GM21515 (cell line): ENCODE results near the gene NRDE2.

ENCODE experiments used
- ATAC-seq: cut with Tn5 transposase; IDR thresholded peaks from one replicate; pipeline ENCODE4 v1.9.1; 2021; ENCODE audit not compliant: unreplicated experiment

Gene NRDE2

GRCh38 chr14:90300611-90301047, 31.1 kb downstream of the NRDE2 start:
- ATAC-seq = no peak

DNA sequence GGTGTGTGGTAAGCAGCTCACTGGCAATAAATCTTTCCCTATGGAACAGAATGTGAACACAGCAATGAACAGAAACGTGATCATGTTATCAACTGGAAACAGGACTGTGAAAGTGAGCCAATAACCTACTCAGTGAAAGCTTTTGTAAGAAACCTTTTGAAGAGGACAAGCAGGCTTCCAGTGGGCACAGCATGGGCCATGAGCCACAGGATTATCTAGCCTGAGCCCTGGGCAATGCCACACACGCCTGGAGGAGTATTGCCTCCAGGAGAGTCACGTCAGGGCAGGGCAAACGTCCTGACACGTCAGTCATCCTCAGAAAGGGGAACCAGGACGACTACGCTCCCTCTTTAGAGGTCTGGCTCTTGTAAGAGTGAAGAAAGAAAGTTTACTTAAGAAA, 32.3 kb downstream of the NRDE2 start:
- ATAC-seq = no peak

DNA sequence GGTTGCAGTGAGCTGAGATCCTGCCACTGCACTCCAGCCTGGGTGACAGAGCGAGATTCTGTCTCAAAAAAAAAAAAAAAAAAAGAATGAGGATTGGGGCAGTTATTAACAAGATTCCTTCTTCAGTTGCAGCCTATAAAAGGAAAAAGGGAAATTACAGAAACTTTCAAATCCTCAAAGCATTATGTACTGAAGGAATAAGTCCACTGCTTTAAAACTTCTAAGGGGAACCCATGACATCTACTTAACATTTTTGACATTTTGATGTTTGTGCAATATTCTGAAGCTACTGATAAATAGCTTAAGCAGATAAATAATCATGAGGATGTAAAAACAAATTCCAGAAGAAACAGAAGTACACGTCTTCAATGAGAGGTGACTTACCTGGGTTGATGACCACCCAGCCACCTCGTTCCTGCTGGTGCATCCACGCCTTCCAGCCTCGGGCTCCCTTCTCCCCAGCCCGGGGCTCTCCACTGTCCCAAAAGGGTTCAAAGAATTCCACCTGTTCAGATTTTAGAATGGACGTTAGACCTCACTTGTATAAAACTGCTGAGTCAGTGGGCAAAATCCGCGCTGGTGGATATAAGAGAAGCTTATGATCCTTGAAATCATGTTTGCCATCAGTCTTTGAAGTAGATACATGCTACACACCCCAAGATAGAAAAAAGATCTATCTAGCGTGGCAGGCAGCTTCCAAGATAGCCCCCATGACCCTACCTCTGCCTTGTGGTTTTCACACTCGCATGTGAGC, 33.7 kb downstream of the NRDE2 start:
- no peak for ATAC-seq

DNA sequence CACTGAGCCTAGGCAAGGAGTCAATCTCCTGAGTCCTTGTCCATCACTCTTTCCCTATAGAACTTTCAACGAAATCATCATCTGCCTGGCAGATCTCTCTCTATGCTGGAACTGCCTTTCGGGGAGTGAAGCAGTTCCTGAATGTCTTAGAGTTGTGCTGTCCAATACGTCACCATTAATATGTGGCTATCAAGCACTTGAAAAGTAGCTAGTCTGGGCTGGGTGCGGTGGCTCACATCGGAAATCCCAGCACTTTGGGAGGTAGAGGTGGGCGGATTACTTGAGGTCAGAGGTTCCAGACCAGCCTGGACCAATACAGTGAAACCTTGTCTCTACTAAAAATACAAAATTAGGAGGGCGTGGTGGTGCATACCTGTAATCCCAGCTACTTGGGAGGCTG, 35.1 kb downstream of the NRDE2 start:
- no peak for ATAC-seq

GRCh38 chr14:90295870-90296516, 35.7 kb downstream of the NRDE2 start:
- ATAC-seq = no peak

DNA sequence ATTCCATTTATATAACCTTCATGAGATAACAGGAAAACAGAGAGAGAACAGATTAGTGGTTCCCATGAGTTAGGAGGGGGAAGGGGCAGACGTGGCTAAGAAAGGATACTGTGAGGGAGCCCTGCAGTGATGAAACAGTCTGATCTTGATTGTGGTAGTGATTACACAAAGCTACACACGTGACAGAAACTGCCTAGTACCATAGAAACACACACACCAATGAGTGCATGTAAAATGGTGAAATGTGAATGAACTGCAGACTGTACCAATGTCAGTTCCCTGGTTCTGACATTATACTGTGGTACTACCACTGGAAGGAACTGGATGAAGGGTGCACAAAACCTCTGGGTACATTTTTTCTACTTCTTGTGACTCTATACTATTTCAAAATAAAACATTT, 36.9 kb downstream of the NRDE2 start:
- no peak for ATAC-seq

DNA sequence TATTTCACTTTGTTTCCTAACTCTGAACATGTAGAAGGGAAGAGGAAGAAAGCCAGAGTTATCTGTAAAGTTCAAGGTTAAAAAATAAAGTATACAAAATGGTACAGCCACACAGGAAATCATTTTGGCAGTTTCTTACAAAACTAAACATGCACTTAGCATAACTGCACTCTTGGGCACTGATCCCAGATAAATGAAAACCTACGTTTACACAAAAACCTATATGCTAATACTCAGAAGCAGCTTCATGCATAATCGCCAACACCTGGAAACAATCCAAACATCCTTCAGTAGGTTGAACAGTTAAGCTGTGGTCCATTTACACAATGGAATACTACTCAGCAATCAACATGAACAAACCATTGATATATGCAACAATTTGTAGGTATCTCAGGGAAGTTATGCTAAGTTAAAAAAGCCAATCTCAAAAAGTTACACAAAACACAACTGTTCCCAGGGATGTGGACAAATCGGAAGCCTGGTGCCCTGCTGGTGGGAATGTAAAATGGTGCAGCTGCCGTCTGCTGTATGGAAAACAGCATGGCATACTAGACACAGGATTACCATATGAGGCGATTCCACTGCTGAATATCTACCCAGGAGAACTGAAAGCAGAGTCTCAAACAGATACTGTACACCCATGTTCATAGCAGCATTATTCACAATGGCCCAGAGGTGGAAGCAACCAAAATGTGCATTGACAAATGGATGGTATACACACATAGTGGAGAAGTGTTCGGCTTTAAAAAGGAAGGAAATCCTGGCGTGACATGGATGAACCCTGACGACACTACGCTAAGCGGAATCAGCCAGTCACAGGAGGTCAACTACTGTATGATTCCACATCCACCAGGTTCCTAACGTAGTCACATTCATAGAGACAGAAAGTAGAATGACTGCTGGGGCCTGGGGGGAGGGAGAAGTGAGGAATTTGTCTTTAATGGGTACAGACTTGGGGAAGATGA, 37.7 kb downstream of the NRDE2 start:
- no peak for ATAC-seq

GRCh38 chr14:90291699-90292098, 40.0 kb downstream of the NRDE2 start:
- no peak for ATAC-seq

DNA sequence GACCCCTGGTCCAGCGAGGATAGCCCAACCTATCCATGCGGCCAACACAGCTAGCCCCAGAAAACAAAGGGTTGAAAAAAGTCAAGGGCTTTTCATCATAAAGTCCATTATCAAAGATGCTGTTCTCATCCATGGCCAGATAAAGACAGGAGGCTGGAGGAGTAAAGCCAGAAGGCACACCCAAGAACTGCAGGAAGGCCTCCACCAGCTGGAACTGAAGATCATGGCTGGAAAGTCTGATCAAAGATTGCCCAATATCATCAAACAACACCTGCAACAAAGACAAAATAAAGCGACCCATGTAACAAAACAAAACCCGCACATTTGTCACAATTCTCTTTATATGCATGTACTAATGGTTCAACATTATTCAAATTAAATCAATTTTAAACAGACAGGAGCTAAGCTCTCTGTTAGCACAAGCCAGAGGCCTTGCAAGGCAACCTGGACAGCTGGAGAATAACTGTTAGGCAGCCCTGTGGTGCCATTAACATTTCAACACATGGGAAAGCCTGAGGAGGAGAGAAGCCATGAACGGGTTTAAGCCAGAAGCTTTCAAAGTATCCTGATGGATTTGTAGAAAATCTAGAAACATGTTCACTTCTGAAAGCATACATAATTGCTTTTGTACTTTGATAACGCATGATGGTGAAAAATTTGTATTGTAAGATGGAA, 41.3 kb downstream of the NRDE2 start:
- no peak for ATAC-seq

- peak; percentile 95 for ATAC-seq
Observed at GRCh38 chr14:90288651-90289355, 42.9 kb downstream of the NRDE2 start.

GRCh38 chr14:90287791-90288190, 44.0 kb downstream of the NRDE2 start:
- ATAC-seq = no peak

GRCh38 chr14:90281756-90282155, 50.0 kb downstream of the NRDE2 start:
- no peak for ATAC-seq

DNA sequence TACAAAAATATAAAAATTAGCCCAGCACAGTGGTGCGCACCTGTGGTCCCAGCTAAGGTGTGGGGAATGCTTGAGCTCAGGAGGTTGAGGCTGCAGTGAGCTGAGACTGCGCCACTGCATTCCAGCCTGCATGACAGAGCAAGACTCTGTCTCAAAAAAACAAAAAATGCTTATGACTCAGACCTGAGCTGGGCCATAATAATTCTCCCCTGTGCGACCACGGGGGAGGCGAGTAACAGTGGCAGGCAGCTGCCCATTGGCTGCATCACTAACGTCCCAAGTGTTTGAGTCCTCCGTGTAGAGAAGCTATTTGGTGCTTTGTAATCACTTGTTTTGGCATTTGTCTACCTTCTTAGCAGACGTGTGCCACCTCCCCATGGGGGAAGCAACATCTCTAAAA, 50.5 kb downstream of the NRDE2 start:
- no peak for ATAC-seq

GRCh38 chr14:90280096-90280495, 51.6 kb downstream of the NRDE2 start:
- no peak for ATAC-seq

DNA sequence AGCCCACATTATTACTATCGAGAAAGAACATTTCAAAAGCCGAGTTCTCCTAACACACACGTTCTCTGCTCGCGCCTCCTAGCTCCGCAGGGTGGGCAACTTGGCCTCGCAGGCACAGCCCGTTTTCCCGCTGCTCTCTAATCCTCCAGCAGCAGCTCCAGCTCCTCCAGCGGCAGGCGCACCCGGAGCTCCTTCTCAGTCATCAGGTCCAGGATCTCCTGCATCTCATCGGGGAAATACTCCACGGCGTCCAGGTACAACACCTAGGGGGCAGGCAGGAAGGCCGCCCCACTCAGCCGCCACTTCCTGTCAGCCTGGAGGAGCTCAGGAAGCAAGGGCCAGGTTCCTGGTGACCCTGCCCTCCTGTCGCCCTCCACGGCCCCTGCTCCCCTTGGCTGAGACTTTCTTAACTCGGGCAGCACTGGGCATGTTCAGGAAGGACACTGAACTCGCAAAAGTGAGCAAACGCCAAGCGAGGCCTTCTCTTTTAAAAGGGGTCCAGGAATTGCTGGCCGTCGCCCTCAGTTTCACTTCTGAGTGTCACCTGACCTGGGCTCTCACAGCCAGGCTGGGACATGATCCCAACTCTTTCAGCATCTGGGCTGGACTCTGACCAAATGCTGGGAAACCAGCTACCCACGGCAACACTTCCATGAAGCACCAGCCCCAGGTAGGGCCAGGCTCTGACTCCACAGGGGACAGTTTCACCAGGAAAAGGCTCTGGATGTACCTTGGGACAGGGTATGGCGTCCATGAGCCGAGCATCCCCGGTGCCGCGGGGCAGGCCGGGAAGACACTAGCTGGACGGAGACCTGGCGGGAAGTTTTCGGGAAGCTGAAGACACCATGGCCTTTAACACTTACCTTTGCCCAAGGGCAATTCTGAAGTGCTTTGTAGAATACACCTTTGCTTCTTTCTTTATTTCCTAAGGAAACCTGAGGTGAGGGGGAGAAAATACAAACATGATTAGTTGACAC, 53.3 kb downstream of the NRDE2 start:
- ATAC-seq = no peak

- ATAC-seq = no peak
Observed at GRCh38 chr14:90277581-90278198, 54.1 kb downstream of the NRDE2 start.

DNA sequence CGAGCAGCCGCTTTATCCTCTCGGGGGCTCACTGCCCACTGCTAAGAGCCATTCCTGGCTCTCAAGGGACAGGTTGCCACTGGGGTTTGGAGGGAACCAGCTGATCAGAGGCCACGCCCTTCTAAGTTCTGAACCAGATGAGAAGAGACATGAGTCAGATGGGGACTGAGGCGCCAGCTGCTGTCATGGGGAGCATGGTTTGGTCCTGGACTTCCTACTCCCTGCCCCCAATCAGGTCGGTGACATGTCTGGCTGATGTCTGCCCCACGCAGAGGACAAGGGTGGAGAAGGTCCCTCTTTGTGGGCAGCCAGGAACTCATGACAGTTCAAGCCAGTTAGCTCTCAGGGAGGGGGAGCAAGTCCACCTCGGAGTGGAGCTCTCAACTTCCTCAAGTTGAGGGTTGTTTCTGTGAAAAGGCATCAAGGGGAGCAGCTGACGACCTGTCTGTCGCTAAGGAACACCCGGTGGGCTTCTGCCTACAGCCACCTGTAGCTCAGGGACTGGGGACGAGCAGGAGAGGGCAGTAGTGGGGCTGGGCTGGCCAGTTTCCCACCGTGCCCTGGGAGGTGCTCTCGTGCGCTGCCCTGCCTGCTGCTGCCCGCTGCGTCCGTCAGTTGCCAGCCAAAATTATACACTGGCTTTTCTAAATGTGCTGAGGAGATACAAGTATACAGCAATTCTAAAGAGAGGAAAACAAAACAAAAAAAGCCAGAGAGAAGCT, 54.9 kb downstream of the NRDE2 start:
- no peak for ATAC-seq

DNA sequence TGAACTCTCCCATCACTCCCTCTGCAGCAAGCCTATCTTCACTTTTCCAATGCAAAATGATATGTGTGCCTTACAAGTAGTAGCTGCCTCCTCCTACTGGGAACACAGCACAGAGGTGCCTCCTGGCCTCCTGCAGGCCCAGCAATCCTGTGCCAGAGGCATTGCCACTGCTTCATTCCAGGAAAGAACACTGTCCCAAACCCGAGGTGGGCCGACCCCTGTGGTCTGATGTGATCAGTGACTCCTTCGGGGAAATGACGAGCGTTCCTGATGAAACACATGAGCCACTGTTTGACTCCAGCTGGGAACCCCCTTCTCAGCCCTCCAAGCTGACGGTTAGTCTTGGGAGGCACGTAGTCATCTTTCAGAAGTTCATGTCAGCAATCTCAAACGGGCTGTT, 55.9 kb downstream of the NRDE2 start:
- no peak for ATAC-seq
